HCT116 (cell line): ENCODE results near the gene DPF3. TPM values are rescaled to one million over a fixed set of nuclear protein-coding genes. Genes with fewer than 3 reads are reported as not detected.

Experiments
- ATAC-seq: fragments of 200-7000 bp; cut with Tn5 transposase; 2 replicates; pipeline ENCODE4 v1.9.1; 2020; ENCODE audit warnings: mild to moderate bottlenecking, moderate library complexity
- BruUV-seq: library from RNA; stranded (reverse); fragments of 400-500 nt; replicated peaks from 2 replicates; lab custom pipeline; 2021; lab: Mats Ljungman, UMichigan
- CTCF ChIA-PET: fragments of 300-600 bp; sonication (Branson Sonifier 250); formaldehyde crosslinking; loops from one replicate; lab custom pipeline; 2021; ENCODE audit warnings: antibody characterized with exemption; lab: Charles Lee
- POLR2A ChIA-PET: fragments of 300-600, 350-600 bp; sonication (Branson Sonifier 250); formaldehyde crosslinking; loops from one replicate; lab custom pipeline; 2021; ENCODE audit warnings: antibody characterized with exemption; lab: Charles Lee
- RAD21 ChIA-PET, 2 experiments: fragments of 300-600 bp; sonication (Branson Sonifier 250); formaldehyde crosslinking; loops; one replicate each; lab custom pipeline; 2023; ENCODE audit warnings: low total read pairs in 2 of 2; ENCODE audit not compliant: uncharacterized antibody in 2 of 2, unreplicated experiment in 2 of 2, low non-redundant PET in 1 of 2; lab: Charles Lee
- DNase-seq: peaks from one replicate; pipeline ENCODE4 v3.0.0-alpha.2; 2010; ENCODE audit warnings: low read depth, low spot score
- H2AFZ ChIP-seq: fragments of 200-600 bp; shearing (Covaris generic), sonication (generic); 2 replicates; pipeline ENCODE4 v1.6.1; 2017; ENCODE audit warnings: low read depth, mixed run types, mixed read lengths, antibody characterized with exemption, low read length; ENCODE audit not compliant: poor library complexity, severe bottlenecking
- H3K27ac ChIP-seq: 2 replicates; pipeline ENCODE4 v1.5.1; 2012; ENCODE audit warnings: low read depth, low read length
- H3K27me3 ChIP-seq: fragments of 200-600 bp; sonication (generic); 2 replicates; pipeline ENCODE4 v1.6.1; 2016; ENCODE audit warnings: mixed run types, low read length, mixed read lengths; ENCODE audit not compliant: insufficient read depth
- H3K36me3 ChIP-seq, 2 experiments: fragments of 200-500 bp in 1 of 2; fragments of 200-600 bp in 1 of 2; sonication (Bioruptor generic) in 1 of 2; sonication (generic) in 1 of 2; 2 replicates each; pipeline versions ENCODE4 v1.5.1 to v1.6.1; 2014 to 2016; ENCODE audit warnings: low read length in 2 of 2, inconsistent platforms in 1 of 2, mixed read lengths in 1 of 2, mixed run types in 1 of 2; ENCODE audit not compliant: insufficient read depth in 2 of 2, control insufficient read depth in 1 of 2
- H3K4me1 ChIP-seq, 2 experiments: fragments of 200-600 bp in 1 of 2; sonication (generic) in 1 of 2; 2 replicates each; pipeline versions ENCODE4 v1.5.1 to v1.6.1; 2012 to 2017; ENCODE audit warnings: low read length in 2 of 2, inconsistent platforms in 1 of 2, mild to moderate bottlenecking in 1 of 2, mixed read lengths in 1 of 2, mixed run types in 1 of 2, moderate library complexity in 1 of 2; ENCODE audit not compliant: insufficient read depth in 2 of 2, control insufficient read depth in 1 of 2
- H3K4me2 ChIP-seq: fragments of 200-600 bp; sonication (generic); 2 replicates; pipeline ENCODE4 v1.6.1; 2017; ENCODE audit warnings: mixed run types, low read length, mixed read lengths
- H3K4me3 ChIP-seq, 2 experiments: fragments of 200-600 bp in 1 of 2; sonication (generic) in 1 of 2; replicated peaks in 1 of 2; 2 replicates each; pipeline ENCODE4 v1.5.1; 2011 to 2016; ENCODE audit warnings: low read length in 2 of 2, control low read depth in 1 of 2, low read depth in 1 of 2, mild to moderate bottlenecking in 1 of 2, mixed read lengths in 1 of 2, mixed run types in 1 of 2
- H3K79me2 ChIP-seq: fragments of 200-600 bp; sonication (generic); 2 replicates; pipeline ENCODE4 v1.6.1; 2017; ENCODE audit warnings: mild to moderate bottlenecking, mixed run types, low read length, moderate library complexity, mixed read lengths; ENCODE audit not compliant: insufficient read depth
- H3K9ac ChIP-seq: fragments of 200-600 bp; sonication (generic); 2 replicates; pipeline ENCODE4 v1.6.1; 2016; ENCODE audit warnings: low read length, mixed read lengths
- H3K9me2 ChIP-seq: fragments of 200-600 bp; sonication (generic), shearing (Covaris generic); 2 replicates; pipeline ENCODE4 v1.6.1; 2017; ENCODE audit warnings: mixed run types, mild to moderate bottlenecking, moderate library complexity; ENCODE audit not compliant: insufficient read depth
- H3K9me3 ChIP-seq, 2 experiments: fragments of 200-500 bp in 1 of 2; fragments of 200-600 bp in 1 of 2; sonication (Bioruptor generic) in 1 of 2; sonication (generic) in 1 of 2; 2 replicates each; pipeline ENCODE4 v1.6.1; 2014 to 2017; ENCODE audit warnings: low read length in 2 of 2, mixed read lengths in 2 of 2, inconsistent platforms in 1 of 2, low read depth in 1 of 2, mild to moderate bottlenecking in 1 of 2, mixed run types in 1 of 2, moderate library complexity in 1 of 2; ENCODE audit not compliant: control insufficient read depth in 1 of 2, insufficient read depth in 1 of 2
- H4K20me1 ChIP-seq: fragments of 200-600 bp; sonication (generic), shearing (Covaris generic); 2 replicates; pipeline ENCODE4 v1.6.1; 2017; ENCODE audit warnings: mixed run types, mild to moderate bottlenecking, moderate library complexity; ENCODE audit not compliant: insufficient read depth
- CBX3 ChIP-seq: IDR thresholded peaks from 2 replicates; pipeline ENCODE4 v1.6.1; 2012; ENCODE audit warnings: low read depth
- ELF1 ChIP-seq: IDR thresholded peaks from 2 replicates; pipeline ENCODE4 v1.6.1; 2012; ENCODE audit warnings: low read depth, borderline replicate concordance
- EZH2 ChIP-seq: fragments of 200-600 bp; sonication (generic); IDR thresholded peaks from 2 replicates; pipeline ENCODE4 v1.6.1; 2017; ENCODE audit warnings: antibody characterized with exemption, mixed run types
- EZH2phosphoT487 ChIP-seq: fragments of 200-600 bp; IDR thresholded peaks from 2 replicates; pipeline ENCODE4 v1.6.1; 2018; ENCODE audit warnings: antibody characterized with exemption, borderline replicate concordance
- FOSL1 ChIP-seq: IDR thresholded peaks from 2 replicates; pipeline ENCODE4 v1.6.1; 2012; ENCODE audit warnings: low read depth
- POLR2A ChIP-seq: IDR thresholded peaks from 2 replicates; pipeline ENCODE4 v1.7.0; 2011; ENCODE audit warnings: borderline replicate concordance; ENCODE audit not compliant: insufficient read depth, insufficient read length; ENCODE audit errors: extremely low read depth
- POLR2AphosphoS5 ChIP-seq: IDR thresholded peaks from 2 replicates; pipeline ENCODE4 v1.6.1; 2011; ENCODE audit warnings: mild to moderate bottlenecking, low read depth, low read length, moderate library complexity
- RAD21 ChIP-seq: IDR thresholded peaks from 2 replicates; pipeline ENCODE4 v1.6.1; 2012; ENCODE audit warnings: low read depth, mild to moderate bottlenecking
- SIN3A ChIP-seq: IDR thresholded peaks from 2 replicates; pipeline ENCODE4 v1.6.1; 2012; ENCODE audit warnings: low read depth
- SP1 ChIP-seq: IDR thresholded peaks from 2 replicates; pipeline ENCODE4 v1.6.1; 2012; ENCODE audit warnings: low read depth
- SRF ChIP-seq: IDR thresholded peaks from 2 replicates; pipeline ENCODE4 v1.6.1; 2012; ENCODE audit warnings: low read depth
- YY1 ChIP-seq: IDR thresholded peaks from 2 replicates; pipeline ENCODE4 v1.6.1; 2011; ENCODE audit warnings: low read length, low read depth, moderate library complexity, mild to moderate bottlenecking; ENCODE audit not compliant: insufficient replicate concordance; ENCODE audit errors: extremely low read depth
- ZNF274 ChIP-seq: fragments of 200-500 bp; sonication (Bioruptor generic); IDR thresholded peaks from 2 replicates; pipeline ENCODE4 v1.6.1; 2014; ENCODE audit warnings: mild to moderate bottlenecking, low read depth, low read length, inconsistent platforms
- intact Hi-C: fragments of 100-400 bp; cut with micrococcal nuclease; formaldehyde crosslinking; loops from 2 replicates; pipeline ENCODE4 v1.10.0; 2022
- total RNA-seq: library from RNA; stranded (reverse); gene quantifications from one replicate; pipeline ENCODE4 v1.2.1, GENCODE V29; 2021; ENCODE audit not compliant: unreplicated experiment
- TF ChIP-seq, protein P1 (sequence below): IDR thresholded peaks from 2 replicates; pipeline ENCODE4 v1.6.1; 2012; ENCODE audit warnings: low read depth
- TF ChIP-seq, protein P2 (sequence below): IDR thresholded peaks from 2 replicates; pipeline ENCODE4 v1.6.1; 2012

DPF3 gene
- total RNA-seq, 1 experiment from 2014 or later = 0.27 TPM

GRCh38 chr14:72775923-72776554 lies 117.9 kb downstream of the DPF3 start:
- Histone ChIP-seq H3K9ac (no peak overlapping the region), H3K9me2 (no peaks in the 10 kb centered on the region), H2AFZ (no peak overlapping the region), H3K36me3 (no peaks in the 10 kb centered on the region), H4K20me1 (no peaks in the 10 kb centered on the region), H3K9me3 (no peaks in the 10 kb centered on the region; a peak in 1 of 4 replicates)
- RAD21 ChIA-PET = no interaction called here
- DNase-seq = no peak
- TF ChIP-seq SRF (no peak), CBX3 (no peak), ZNF274 (no peak), SP1 (no peak), RAD21 (no peak), EZH2 (no peak), EZH2phosphoT487 (no peak), YY1 (no peak), SIN3A (no peak), ELF1 (no peak), POLR2AphosphoS5 (no peak), POLR2A (no peak), FOSL1 (no peak)
- TF ChIP-seq, protein P1, sequence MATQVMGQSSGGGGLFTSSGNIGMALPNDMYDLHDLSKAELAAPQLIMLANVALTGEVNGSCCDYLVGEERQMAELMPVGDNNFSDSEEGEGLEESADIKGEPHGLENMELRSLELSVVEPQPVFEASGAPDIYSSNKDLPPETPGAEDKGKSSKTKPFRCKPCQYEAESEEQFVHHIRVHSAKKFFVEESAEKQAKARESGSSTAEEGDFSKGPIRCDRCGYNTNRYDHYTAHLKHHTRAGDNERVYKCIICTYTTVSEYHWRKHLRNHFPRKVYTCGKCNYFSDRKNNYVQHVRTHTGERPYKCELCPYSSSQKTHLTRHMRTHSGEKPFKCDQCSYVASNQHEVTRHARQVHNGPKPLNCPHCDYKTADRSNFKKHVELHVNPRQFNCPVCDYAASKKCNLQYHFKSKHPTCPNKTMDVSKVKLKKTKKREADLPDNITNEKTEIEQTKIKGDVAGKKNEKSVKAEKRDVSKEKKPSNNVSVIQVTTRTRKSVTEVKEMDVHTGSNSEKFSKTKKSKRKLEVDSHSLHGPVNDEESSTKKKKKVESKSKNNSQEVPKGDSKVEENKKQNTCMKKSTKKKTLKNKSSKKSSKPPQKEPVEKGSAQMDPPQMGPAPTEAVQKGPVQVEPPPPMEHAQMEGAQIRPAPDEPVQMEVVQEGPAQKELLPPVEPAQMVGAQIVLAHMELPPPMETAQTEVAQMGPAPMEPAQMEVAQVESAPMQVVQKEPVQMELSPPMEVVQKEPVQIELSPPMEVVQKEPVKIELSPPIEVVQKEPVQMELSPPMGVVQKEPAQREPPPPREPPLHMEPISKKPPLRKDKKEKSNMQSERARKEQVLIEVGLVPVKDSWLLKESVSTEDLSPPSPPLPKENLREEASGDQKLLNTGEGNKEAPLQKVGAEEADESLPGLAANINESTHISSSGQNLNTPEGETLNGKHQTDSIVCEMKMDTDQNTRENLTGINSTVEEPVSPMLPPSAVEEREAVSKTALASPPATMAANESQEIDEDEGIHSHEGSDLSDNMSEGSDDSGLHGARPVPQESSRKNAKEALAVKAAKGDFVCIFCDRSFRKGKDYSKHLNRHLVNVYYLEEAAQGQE = no peak
- TF ChIP-seq, protein P2, sequence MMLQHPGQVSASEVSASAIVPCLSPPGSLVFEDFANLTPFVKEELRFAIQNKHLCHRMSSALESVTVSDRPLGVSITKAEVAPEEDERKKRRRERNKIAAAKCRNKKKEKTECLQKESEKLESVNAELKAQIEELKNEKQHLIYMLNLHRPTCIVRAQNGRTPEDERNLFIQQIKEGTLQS = no peak
- TF ChIP-seq, all 23 proteins: peak for 0
- intact Hi-C loops = no loop called here
- H3K4me3 ChIP-seq = no peak overlapping the region
- POLR2A ChIA-PET = no interaction called here
- no peak overlapping the region for H3K4me2 ChIP-seq
- H3K79me2 ChIP-seq = no peaks in the 10 kb centered on the region
- H3K27ac ChIP-seq = no peak overlapping the region
- CTCF ChIA-PET = no interaction called here
- peaks cover 0 to under 1% of the 10 kb centered on the region in 2 experiments; a peak in 1 of 4 replicates for H3K4me1 ChIP-seq
- no peak for ATAC-seq
- no peaks in the 10 kb centered on the region for H3K27me3 ChIP-seq
- no TSS peak for BruUV-seq
